GM10266 (cell line): Measurements from ENCODE around the gene GUCD1.

Source experiments
- DNase-seq: peaks from one replicate; pipeline ENCODE4 v3.0.0; 2012; ENCODE audit errors: extremely low spot score
- CTCF ChIP-seq: IDR thresholded peaks from 2 replicates; pipeline ENCODE4 v1.5.1; 2012; ENCODE audit warnings: mild to moderate bottlenecking, low read depth; ENCODE audit not compliant: control insufficient read depth, insufficient read depth; ENCODE audit errors: missing control alignments

GUCD1 gene

GRCh38 chr22:24506802-24507438 is 48.0 kb downstream of the GUCD1 start:
- no peak for TF ChIP-seq CTCF
- DNase-seq, result no peak

GRCh38 chr22:24504956-24505736 is 49.8 kb downstream of the GUCD1 start:
- TF ChIP-seq CTCF, result no peak
- DNase-seq, result no peak

- no peak for DNase-seq
- TF ChIP-seq CTCF, result no peak
Observed at GRCh38 chr22:24504540-24504939, 50.4 kb downstream of the GUCD1 start.

- no peak for DNase-seq
- no peak for TF ChIP-seq CTCF
Observed at GRCh38 chr22:24503843-24504338, 51.0 kb downstream of the GUCD1 start.

GRCh38 chr22:24503137-24503842 is 51.6 kb downstream of the GUCD1 start:
- TF ChIP-seq CTCF, result peak; percentile 77
- peak; percentile 87 for DNase-seq

- DNase-seq, result no peak
- TF ChIP-seq CTCF, result no peak
Observed at GRCh38 chr22:24502541-24502940, 52.4 kb downstream of the GUCD1 start.
